OCI-LY7 (cell line): ENCODE data around the gene CCDC17.

Experiments used
- CTCF ChIP-seq: fragments of 200-600 bp; sonication (generic); conservative IDR thresholded peaks from 2 replicates; pipeline ENCODE4 v1.5.1; 2014; ENCODE audit warnings: mild to moderate bottlenecking, antibody characterized with exemption, low read length, moderate library complexity, mixed read lengths
- EZH2phosphoT487 ChIP-seq: fragments of 200-600 bp; sonication (generic); IDR thresholded peaks from 2 replicates; pipeline ENCODE4 v1.6.1; 2018; ENCODE audit warnings: low read depth, borderline replicate concordance, mild to moderate bottlenecking, mixed run types, antibody characterized with exemption, low read length, moderate library complexity, mixed read lengths

DNA sequence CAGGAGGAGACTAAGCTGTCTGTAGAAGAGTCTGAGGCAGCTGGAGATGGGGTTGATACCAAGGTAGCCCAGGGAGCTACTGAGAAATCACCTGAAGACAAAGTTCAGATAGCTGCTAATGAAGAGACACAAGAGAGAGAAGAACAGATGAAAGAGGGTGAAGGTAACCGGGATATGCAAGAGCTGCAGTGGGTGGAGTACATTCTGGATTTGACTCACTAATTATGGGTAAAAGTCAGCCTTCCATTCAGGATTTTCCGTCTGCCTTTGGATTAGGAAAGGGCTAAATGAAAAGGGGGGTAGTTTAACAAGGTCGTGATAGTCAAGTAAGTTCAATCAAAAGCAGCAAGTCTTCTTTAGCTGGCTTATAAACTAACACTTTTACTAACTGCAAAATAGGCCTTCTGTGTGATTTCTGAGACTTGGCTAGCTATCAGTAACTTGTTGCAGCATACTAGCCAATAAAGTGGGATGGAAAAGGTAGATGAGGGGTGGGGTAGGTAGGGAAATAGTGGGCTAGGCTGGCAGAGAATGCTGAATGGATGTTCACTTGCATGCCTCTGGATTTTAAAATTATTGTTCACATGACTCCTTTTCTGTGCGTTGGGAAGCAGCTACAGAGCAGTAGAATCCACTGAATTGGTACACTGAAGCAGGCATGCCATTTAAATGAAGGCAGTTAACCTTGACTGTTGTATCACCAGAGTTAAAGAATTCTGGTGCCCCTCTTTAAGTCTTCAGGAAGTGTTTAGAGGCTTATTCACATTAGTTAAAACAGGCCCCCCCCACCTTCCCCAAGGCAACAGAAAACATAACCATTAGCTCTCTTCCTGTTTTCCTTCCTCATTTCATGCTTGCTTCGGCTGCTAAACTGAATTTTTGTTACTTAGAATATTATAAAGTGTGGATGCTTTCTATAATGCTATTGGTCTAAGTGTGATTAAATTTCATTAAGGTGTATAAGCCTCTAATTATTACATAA is 15.4 kb downstream of the CCDC17 start:
- no peak for TF ChIP-seq CTCF
- TF ChIP-seq EZH2phosphoT487: no peak
